Measurements from ENCODE around the gene ARIH1.
A peak's percentile ranks its signal among the peaks of the same experiment; 100 is the strongest.
"Not testable (repeated sequence)": the region's sequence is repeated elsewhere in the genome, so short reads cannot be mapped to it uniquely, and the experiment has no call there.

The ARIH1 gene, protein sequence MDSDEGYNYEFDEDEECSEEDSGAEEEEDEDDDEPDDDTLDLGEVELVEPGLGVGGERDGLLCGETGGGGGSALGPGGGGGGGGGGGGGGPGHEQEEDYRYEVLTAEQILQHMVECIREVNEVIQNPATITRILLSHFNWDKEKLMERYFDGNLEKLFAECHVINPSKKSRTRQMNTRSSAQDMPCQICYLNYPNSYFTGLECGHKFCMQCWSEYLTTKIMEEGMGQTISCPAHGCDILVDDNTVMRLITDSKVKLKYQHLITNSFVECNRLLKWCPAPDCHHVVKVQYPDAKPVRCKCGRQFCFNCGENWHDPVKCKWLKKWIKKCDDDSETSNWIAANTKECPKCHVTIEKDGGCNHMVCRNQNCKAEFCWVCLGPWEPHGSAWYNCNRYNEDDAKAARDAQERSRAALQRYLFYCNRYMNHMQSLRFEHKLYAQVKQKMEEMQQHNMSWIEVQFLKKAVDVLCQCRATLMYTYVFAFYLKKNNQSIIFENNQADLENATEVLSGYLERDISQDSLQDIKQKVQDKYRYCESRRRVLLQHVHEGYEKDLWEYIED
- total RNA-seq: 453 reads per million, percentile 97 among the genes with 10 or more reads in this experiment

DNA sequence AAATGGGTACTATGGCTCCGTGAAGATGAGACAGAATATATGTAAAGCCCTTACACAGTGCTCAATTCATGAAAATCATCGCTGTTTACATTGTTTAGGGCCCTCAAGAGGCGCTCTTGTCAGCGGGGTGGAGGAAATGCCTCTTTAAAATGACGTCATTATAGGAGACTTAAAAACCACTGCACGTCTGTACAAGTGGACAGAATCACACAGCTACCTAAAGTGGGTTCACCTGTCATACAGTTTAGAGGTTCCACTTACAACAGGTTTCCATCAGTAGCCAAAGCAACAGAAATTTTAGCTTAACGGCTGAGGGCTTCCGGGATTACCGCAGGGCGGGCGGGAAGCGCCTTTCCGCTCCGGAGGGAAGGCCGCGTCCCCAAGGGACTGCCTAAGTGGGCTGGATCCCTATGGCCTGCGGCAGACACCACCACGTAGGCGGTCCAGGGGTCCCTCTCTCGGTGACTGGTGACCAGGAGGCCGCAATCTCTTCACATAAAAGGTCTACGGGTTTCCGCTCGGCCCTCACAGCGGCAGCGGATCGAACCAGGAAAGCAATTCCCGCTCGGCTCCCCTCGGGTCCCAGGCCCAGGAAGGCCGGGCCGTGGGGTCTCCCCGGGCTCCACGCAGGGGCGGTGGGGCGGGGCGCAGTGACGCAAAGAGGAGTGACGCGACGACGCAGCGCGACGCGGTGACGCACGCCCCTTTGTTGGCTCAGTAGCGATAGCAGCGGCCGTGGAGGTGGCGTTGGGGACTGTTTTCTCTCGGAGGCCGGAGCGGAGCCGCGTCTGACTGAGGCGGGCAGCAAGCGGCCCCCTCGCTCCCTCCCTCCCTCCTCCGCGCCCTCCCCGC lies at the start of gene ARIH1:
Gene ARIH1, plus strand, starts transcription at position 717 of the 852 bp plus-strand sequence. CDS start 310 bp downstream, outside the sequence.
- peak; percentile 94 for DNase-seq

DNA sequence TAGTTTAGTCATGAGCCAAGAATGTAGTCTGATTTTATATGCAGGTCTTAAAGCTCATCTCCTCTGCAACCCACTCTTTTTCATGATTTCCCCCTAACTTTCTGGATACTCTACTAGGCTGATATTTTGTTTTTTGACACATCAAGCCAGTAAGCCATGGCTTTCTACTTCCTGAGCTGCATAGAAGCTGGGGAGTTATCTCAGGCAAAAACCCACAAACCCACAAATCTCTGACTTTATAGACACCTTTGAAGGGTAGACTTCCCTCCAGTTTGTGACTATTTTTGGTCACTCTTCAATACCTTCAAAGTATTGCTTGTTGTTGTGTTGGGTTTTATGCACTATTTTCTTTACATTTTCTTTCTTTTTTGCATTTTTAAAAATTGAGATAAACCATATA lies 47.4 kb upstream of the ARIH1 start:
- no peak for DNase-seq

DNA sequence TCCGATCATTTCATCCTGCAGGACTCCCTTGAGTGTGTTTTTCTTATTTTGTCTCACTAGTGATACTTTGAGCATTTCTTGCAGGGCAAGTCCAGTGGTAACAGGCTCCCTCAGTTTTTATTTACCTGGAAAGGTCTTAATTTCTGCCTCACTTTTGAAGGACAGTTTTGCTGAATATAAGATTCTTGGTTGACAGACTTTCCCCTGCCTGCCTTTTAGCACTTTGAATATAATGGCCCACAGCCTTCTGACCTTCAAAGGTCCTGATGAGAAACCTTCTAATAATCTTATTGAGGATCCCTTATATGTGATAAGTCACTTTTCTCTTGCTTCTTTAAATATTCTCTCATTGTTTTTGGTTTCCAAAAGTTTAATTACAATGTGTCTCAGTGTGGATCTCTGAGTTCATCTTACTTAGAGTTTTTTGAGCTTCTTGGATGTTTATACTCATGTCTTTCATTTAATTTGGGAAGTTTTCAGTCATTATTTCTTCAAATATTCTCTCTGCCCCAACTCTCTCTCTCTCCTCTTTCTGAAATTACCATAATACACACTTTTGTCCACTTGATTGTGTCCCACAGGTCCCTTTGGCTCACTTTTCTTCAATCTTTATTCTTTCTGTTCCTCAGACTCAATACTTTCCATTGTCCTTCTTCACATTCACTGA lies 36.3 kb upstream of the ARIH1 start:
- no peak for DNase-seq

DNA sequence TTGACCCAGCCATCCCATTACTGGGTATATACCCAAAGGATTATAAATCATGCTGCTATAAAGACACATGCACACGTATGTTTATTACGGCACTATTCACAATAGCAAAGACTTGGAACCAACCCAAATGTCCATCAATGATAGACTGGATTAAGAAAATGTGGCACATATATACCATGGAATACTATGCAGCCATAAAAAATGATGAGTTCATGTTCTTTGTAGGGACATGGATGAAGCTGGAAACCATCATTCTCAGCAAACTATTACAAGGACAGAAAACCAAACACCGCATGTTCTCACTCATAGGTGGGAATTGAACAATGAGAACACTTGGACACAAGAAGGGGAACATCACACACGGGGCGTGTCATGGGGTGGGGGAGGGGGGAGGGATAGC lies 31.3 kb upstream of the ARIH1 start:
- not testable (repeated sequence) for DNase-seq

DNA sequence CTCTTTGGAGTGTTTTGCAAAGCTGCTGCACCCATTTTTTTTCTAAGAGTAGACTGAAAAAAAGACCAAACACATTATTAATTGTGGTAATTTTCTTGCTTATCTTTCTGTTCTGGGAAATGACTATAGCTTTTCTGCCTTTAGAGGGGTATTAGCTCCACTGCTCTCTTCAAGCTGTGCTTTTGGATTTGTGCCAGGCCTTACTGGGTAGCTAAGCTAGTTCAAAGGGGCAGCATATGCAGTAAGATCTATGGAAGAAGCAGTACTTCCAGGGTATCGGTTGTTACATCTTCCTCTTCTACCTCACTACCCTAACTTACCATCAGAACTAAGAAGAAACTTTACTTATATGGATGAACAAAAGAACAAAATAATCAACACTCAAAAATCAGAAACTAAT lies 28.7 kb upstream of the ARIH1 start:
- DNase-seq: no peak

DNA sequence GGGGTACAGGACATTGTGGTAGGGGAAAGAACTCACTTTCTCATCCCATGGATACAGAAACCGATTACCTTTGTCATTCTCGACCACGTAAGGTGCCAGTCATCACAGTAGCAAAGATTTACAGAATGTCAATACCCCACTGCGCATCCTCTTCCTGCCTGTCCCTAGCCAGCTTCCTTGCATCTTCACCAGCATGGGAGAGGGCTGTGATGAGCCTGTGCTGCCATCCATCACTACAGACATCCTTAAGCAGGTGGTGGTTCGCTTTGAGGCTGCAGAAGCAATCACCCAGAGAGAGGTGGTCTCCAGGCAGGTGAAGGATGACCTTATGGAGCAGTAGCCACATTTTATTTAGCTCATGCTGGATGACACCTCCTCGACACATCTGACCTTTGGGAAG lies 23.3 kb upstream of the ARIH1 start:
- DNase-seq: no peak

DNA sequence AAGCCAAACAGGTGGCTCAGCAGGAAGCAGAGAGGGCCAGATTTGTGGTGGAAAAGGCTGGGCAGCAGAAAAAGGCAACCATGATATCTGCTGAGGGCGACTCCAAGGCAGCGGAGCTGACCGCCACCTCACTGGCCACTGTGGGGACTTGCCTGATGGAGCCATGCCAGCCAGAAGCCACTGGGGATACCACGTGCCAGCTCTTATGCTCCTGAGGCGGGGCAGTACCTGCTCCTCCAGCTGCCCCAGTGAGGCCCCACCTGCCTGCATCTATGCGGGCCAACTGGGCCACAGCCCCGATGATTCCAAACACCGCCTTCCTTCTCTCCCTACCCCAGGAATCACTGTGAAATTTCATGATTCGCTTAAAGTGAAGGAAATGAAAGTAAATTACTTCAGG lies 22.9 kb upstream of the ARIH1 start:
- no peak for DNase-seq

DNA sequence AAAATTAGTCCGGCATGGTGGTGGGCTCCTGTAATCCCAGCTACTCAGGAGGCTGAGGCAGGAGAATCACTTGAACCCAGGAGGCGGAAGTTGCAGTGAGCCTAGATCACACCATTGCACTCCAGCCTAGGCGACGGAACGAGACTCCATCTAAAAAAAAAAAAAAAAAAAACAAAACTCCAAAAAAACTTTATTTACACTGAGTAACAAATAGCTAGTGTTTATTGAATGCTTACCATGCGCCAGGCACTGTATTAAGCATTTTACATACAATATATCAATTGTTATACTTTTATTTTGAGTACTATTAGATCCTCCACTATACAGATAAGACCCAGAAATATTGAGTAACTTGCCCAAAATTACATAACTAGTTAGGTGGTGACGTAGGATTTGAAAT lies 17.4 kb upstream of the ARIH1 start:
- DNase-seq: no peak

DNA sequence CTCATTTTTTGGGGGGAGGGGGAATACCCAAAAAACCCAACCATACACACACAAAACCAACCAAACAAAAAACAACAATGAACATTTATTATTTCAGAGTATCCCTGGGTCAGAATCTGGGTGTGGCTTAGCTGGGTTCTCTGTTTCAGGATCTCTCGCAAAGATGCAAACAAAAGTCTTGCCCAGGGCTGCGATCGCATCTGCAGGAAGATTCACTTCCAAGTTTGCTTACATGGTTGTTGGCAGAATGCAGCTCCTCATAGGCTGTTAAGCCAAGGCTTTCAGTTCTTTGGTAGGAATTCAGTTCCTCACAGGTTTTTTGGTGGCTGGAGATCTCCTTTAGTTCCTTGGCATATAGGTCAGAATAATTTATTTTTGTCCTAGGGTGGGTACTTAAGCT lies 13.7 kb upstream of the ARIH1 start:
- no peak for DNase-seq

DNA sequence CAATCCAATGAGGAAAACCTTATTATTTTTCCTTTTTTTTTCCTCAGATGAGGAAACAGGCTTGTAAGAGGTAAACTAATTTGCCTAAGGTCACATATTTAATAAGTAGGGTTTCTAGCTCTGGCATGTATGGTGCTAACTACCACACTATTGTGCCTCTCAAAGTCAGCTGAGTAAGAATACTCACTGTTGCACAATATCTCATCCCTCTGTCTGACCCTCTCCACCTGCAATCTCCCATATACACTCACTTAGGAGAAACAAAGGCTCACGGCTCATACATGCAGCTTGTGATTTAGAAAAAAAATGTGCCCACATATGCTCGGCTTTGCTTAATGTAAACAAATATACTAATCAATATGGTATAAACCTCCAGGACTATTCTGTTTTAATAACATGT lies 10.4 kb upstream of the ARIH1 start:
- DNase-seq: no peak

DNA sequence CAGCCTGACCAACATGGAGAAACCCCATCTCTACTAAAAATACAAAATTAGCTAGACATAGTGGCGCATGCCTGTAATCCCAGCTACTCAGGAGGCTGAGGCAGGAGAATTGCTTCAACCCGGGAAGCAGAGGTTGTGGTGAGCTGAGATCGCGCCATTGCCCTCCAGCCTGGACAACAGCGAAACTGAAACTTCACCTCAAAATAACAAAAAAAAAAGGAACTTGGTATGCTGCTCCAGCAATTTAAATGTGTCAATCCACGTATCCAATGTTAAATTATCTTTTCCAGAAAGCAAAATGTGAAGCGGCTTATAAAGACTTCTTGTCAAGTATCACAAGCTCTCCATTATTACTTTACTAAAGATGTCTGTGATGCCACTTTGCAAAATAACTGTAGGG lies 9.9 kb upstream of the ARIH1 start:
- no peak for DNase-seq

DNA sequence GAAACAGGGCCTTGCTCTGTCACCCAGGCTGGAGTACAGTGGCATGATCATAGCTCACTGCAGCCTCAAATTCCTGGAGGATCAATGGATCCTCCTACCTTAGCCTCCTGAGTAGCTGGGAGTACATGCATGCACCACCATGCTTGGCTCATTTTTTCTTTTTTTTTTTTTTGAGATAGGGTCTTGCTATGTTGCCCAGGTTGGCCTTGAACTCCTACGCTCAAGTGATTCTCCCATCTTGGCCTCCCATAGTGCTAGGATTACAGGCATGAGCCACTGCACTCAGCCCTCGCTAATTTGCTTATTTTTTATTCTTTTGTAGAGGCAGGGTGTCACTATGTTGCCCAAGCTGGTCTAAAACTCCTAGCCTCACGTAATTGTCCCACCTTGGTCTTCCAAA lies 6.0 kb upstream of the ARIH1 start:
- DNase-seq: no peak

DNA sequence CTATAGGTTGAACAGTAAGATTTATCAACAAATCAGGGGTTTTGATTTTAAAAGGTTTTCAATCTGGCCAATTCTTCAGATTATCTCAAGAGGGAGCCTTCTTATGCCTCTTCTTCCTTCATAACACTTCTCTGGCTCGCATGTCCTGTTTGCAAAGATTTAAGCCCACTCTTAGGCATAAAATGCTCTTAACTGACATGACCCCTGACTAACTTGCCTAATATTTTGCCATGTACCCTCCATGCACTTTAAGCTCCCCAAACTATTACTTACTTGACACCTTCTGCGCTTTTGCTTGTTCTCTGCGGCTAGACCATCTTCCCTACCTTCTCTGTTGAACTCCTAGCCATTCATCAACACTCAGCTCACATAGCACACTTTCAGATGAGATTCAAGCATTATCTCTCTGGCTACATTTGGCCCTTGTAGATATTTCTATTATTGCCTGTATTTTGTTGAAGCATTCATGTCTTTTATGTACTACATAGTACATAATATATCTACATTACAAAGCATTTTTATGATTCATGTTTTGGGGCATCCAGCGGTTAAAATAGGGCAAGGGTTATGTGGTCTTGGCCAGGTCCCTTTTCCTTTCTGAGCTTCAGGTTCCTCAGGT lies 1.0 kb upstream of the ARIH1 start:
- DNase-seq: no peak

DNA sequence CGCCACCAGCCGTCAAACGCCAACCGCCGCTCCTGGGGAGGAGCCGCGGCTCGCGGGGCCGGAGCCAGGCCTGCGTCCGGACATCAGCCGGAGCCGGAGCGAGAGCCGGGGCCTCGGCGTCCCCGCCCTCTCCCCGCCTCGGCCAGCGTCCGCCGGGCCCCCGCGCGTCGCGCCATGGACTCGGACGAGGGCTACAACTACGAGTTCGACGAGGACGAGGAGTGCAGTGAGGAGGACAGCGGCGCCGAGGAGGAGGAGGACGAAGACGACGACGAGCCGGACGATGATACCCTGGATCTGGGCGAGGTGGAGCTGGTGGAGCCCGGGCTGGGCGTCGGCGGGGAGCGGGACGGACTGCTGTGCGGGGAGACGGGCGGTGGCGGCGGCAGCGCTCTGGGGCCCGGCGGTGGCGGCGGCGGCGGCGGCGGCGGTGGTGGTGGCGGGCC lies 359 bp downstream of the ARIH1 start:
- DNase-seq: no peak

DNA sequence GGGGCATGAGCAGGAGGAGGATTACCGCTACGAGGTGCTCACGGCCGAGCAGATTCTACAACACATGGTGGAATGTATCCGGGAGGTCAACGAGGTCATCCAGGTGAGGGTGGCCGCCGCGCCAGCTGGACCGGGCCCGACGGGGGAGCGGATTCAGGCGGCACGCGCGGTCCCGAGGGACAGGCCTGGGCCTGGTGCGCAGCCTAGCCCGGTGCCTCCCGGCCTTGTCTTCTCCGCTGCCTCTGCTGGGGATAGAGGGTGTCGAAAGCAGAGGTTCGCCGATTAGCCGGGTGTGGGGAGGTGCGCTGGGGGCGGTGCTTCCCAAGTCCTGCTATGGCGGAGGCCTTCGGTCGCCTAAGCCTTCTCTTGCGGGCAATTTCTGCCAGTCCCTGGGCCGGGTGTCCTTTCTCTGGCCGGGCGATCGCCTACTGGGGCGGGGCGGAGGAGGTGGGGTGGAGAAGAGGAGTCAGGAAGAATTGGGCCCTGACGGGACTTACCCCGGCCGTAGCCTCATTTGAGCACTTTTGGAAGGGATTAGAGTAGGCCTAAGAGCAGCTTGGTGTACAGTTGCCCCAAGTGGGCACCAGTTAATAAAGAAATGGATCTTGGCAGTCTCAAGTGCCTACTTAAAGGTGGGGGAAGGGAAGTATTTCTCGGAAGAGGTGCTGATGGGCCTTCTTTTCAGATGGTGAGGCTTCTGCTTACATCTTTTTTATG lies 940 bp downstream of the ARIH1 start:
- DNase-seq: peak; percentile 74

DNA sequence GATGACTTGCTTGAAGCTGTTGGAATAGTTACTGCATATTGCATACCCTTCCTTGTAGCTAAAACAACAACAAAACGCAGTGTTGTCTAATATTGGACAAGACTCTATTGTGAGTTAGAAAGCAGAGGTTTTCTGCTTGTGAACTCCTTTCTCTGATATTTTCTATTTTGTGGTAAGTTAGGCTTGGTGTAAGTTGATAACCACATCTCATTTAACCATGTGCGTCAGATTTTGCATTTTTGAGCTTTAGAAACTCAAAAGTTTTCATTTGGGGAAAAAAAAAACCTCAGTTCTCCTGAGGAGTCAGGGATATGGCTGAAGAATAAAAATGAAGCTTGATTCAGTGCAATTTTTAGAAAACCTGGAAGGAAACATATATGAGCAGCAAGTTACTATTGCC lies 1.5 kb downstream of the ARIH1 start:
- no peak for DNase-seq

DNA sequence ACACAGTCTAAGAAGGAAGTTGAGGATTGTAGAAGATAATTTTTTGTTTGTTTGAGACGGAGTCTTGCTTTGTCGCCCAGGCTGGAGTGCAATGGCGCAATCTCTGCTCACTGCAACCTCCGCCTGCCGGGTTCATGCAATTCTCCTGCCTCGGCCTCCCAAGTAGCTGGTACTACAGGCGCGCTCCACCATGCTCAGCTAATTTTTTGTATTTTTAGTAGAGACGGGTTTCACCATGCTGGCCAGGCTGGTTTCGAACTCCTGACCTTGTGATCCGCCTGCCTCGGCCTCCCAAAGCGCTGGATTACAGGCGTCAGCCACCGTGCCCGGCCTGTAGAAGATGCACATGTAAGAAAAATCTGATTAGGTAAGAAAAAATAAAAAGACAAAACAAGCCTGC lies 2.2 kb downstream of the ARIH1 start:
- DNase-seq: not testable (repeated sequence)

DNA sequence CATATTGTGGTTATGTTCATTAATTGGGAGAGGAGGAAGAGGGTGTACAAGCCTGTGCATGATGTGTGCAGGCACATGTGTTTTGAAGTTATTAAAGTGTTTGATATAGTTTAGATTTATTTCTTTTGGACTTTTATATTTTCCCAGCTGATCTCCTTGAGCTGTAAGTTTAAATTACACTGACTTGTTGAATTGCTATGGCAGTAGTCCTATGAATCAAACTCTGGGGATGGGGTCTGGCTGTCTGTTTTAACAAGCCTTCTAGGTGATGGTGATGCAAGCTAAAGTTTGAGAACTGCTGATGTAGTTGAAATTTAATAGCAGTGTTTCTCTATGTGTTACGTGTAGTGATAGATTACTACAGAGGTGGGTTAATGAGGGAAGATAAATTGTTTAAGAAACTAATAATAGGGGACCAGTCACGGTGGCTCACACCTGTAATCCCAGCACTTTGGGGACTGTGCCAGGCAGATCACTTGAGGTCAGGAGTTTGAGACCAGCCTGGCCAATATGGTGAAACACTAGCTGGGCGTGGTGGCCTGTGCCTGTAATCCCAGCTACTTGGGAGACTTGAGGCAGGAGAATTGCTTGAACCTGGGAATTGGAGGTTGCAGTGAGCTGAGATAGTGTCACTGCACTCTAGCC lies 7.0 kb downstream of the ARIH1 start:
- DNase-seq: no peak

DNA sequence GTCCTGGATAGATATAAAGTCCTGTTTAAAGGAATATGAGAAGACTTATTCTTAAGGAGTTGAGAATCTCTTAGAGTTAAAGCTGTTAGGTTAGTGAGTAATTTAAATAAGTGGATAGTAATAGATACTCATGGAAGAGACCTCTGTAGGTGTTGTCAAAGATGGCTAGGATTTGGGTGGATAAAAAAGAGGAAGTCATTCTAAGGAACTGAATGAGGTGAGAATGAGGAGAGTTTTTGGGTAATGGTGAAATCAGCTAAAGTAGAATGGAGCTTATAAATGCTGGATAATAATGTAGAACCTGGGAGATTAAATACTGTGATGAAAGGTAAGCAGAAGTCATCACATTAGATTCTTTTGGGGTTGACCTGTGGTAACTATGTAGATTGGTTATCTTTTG lies 8.1 kb downstream of the ARIH1 start:
- no peak for DNase-seq

DNA sequence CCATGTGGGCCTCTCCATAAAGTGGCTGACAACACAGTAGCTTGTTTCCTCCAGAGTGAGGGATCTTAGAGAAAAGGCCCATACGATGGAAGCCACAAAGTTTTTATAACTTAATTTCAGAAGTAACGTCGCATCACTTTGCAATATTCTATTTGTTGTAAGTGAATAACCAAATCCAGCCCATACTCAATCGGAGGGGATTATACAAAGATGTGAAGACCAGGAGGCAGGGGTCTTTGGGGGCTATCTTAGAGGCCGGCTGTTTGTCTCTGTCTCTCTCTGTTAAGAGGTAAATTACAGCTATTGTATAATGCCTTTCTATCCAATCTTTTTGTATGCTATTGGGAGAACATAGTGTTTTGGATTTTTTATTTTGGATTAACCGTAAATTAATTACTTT lies 9.1 kb downstream of the ARIH1 start:
- DNase-seq: no peak

DNA sequence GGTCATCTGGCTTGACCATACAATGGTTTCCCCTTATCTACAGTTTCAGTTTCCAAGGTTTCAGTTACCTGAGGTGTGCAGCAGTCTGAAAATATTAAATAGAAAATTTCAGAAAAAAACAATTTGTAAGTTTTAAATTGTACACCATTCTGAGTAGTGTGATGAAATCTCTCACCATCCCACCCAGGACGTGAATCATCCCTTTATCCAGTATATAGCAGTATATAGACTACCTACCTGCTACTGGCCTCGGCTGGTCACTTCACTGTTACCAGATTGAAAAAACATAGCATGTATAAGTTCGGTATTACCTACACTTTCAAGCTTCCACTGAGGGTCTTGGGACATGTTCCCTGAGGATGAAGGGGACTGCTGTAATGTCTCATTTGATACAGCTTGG lies 12.0 kb downstream of the ARIH1 start:
- DNase-seq: no peak
